SK-N-SH treated with all-trans-retinoic acid at 6 μM for 48 hours (cell line): ENCODE measurements around the gene SYDE2.

ENCODE experiments used
- OSR1 ChIP-seq: fragments of 250-450 bp; sonication (Bioruptor Pico); IDR thresholded peaks from 2 replicates; pipeline ENCODE4 v1.8.0; 2022; ENCODE audit warnings: moderate library complexity, mild to moderate bottlenecking, inconsistent platforms
- ZFP30 ChIP-seq: fragments of 450-650 bp; formaldehyde crosslinking; IDR thresholded peaks from 2 replicates; pipeline ENCODE4 v1.5.0; 2022; ENCODE audit warnings: mild to moderate bottlenecking, moderate library complexity
- ZNF565 ChIP-seq: fragments of 450-650 bp; formaldehyde crosslinking; conservative IDR thresholded peaks from 2 replicates; pipeline ENCODE4 v1.5.0; 2020; ENCODE audit warnings: low read depth, mild to moderate bottlenecking, moderate library complexity
- TF ChIP-seq, protein P1 (sequence below): fragments of 250-450 bp; sonication (Bioruptor Pico); IDR thresholded peaks from 2 replicates; pipeline ENCODE4 v1.5.0; 2020; ENCODE audit warnings: mild to moderate bottlenecking, moderate library complexity
- TF ChIP-seq, protein P2 (sequence below): fragments of 250-450 bp; sonication (Bioruptor Pico); IDR thresholded peaks from 2 replicates; pipeline ENCODE4 v1.8.0; 2020; ENCODE audit warnings: mild to moderate bottlenecking, moderate library complexity, borderline replicate concordance
- TF ChIP-seq, protein P3 (sequence below): fragments of 250-450 bp; sonication (Bioruptor Pico); IDR thresholded peaks from 2 replicates; pipeline ENCODE4 v1.5.1; 2020; ENCODE audit warnings: low read depth, mild to moderate bottlenecking, moderate library complexity

DNA sequence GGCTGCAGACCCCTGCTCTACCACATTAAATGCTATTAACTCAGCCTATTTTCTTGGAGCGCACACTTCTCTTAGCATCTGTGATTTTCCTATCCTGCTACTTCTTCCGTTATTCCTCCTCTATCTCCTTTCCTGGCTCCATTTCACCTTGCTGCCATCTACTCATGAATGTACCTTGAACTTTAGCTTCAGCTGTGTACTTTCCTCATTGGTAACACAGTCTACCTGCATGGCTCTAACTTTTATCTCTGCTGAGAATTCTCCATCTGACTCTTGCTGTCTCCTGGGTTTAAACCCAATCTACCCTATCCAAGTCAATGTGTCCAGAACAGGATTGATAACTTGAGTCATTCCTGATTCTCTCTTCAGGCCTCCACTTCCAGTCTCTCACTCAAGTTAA is 84.9 kb downstream of the SYDE2 start:
- TF ChIP-seq ZNF565 (no peak), ZFP30 (CRISPR knock-in tag) (no peak), OSR1 (CRISPR knock-in tag) (no peak)
- TF ChIP-seq, protein P1, sequence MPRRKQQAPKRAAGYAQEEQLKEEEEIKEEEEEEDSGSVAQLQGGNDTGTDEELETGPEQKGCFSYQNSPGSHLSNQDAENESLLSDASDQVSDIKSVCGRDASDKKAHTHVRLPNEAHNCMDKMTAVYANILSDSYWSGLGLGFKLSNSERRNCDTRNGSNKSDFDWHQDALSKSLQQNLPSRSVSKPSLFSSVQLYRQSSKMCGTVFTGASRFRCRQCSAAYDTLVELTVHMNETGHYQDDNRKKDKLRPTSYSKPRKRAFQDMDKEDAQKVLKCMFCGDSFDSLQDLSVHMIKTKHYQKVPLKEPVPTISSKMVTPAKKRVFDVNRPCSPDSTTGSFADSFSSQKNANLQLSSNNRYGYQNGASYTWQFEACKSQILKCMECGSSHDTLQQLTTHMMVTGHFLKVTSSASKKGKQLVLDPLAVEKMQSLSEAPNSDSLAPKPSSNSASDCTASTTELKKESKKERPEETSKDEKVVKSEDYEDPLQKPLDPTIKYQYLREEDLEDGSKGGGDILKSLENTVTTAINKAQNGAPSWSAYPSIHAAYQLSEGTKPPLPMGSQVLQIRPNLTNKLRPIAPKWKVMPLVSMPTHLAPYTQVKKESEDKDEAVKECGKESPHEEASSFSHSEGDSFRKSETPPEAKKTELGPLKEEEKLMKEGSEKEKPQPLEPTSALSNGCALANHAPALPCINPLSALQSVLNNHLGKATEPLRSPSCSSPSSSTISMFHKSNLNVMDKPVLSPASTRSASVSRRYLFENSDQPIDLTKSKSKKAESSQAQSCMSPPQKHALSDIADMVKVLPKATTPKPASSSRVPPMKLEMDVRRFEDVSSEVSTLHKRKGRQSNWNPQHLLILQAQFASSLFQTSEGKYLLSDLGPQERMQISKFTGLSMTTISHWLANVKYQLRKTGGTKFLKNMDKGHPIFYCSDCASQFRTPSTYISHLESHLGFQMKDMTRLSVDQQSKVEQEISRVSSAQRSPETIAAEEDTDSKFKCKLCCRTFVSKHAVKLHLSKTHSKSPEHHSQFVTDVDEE (CRISPR knock-in tag): no peak
- TF ChIP-seq, protein P2, sequence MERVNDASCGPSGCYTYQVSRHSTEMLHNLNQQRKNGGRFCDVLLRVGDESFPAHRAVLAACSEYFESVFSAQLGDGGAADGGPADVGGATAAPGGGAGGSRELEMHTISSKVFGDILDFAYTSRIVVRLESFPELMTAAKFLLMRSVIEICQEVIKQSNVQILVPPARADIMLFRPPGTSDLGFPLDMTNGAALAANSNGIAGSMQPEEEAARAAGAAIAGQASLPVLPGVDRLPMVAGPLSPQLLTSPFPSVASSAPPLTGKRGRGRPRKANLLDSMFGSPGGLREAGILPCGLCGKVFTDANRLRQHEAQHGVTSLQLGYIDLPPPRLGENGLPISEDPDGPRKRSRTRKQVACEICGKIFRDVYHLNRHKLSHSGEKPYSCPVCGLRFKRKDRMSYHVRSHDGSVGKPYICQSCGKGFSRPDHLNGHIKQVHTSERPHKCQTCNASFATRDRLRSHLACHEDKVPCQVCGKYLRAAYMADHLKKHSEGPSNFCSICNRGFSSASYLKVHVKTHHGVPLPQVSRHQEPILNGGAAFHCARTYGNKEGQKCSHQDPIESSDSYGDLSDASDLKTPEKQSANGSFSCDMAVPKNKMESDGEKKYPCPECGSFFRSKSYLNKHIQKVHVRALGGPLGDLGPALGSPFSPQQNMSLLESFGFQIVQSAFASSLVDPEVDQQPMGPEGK (CRISPR knock-in tag): no peak
- TF ChIP-seq, protein P3, sequence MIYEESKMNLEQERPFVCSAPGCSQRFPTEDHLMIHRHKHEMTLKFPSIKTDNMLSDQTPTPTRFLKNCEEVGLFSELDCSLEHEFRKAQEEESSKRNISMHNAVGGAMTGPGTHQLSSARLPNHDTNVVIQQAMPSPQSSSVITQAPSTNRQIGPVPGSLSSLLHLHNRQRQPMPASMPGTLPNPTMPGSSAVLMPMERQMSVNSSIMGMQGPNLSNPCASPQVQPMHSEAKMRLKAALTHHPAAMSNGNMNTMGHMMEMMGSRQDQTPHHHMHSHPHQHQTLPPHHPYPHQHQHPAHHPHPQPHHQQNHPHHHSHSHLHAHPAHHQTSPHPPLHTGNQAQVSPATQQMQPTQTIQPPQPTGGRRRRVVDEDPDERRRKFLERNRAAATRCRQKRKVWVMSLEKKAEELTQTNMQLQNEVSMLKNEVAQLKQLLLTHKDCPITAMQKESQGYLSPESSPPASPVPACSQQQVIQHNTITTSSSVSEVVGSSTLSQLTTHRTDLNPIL (CRISPR knock-in tag): no peak
